GM13977 (cell line): ENCODE results near the gene COL6A1.

Source experiments
- DNase-seq: peaks from one replicate; pipeline ENCODE4 v3.0.0; 2012; ENCODE audit warnings: low spot score
- CTCF ChIP-seq: IDR thresholded peaks from 2 replicates; pipeline ENCODE4 v1.5.1; 2012; ENCODE audit warnings: mild to moderate bottlenecking, control low read depth; ENCODE audit not compliant: insufficient read depth; ENCODE audit errors: extremely low read depth, missing control alignments
- in situ Hi-C: fragments of 300-500 bp; cut with MboI; formaldehyde crosslinking; loops from one replicate; pipeline ENCODE4 v1.12.0; 2022; ENCODE audit warnings: low sequenced_read_pairs, low pct_unique_long_range_greater_than_20kb, mixed read lengths, inconsistent platforms; ENCODE audit not compliant: unreplicated experiment

Gene COL6A1

GRCh38 chr21:45987121-45987711, 5.6 kb downstream of the COL6A1 start:
- in situ Hi-C loops: no loop called here

GRCh38 chr21:45988366-45989347, 7.1 kb downstream of the COL6A1 start:
- no peak for DNase-seq
- in situ Hi-C loops: no loop called here
- no peak for TF ChIP-seq CTCF

More at GRCh38 chr21:45987121-45987711, 5.6 kb downstream of the COL6A1 start:
- no peak for DNase-seq
- TF ChIP-seq CTCF: no peak

- TF ChIP-seq CTCF: no peak
- no peak for DNase-seq
- in situ Hi-C loops: no loop called here
Observed at GRCh38 chr21:45989355-45990048, 7.9 kb downstream of the COL6A1 start.

GRCh38 chr21:45990049-45990711, 8.6 kb downstream of the COL6A1 start:
- DNase-seq: no peak
- TF ChIP-seq CTCF: no peak
- in situ Hi-C loops: no loop called here

- no peak for TF ChIP-seq CTCF
- in situ Hi-C loops: no loop called here
- no peak for DNase-seq
Observed at GRCh38 chr21:45990741-45991605, 9.4 kb downstream of the COL6A1 start.
